Natural killer cell treated with Interleukin-12 subunit alpha and Interleukin-12 subunit beta and Interleukin-15 and Interleukin-18, amount 100 ng/mL, for 72 hours (primary cell): ENCODE results near the gene BTBD18. TPM values are rescaled to one million over a fixed set of nuclear protein-coding genes. Genes with fewer than 3 reads are reported as not detected.

Experiments
- ATAC-seq, 2 donors: fragments of 150-1000 bp; cut with Tn5 transposase in 1 of 2; sonication (Bioruptor Pico), chemical (Tn5 transposase) in 1 of 2; 2 replicates each; pipeline ENCODE4 v1.10.0; 2021
- DNase-seq: peaks from one replicate; pipeline ENCODE4 v3.0.0; 2022; ENCODE audit warnings: low spot score
- H3K27ac Mint-ChIP-seq, 2 donors: 1 replicate in 1 of 2; 2 replicates in 1 of 2; pipeline ENCODE4 v1.8.0; 2022; ENCODE audit warnings: mixed read lengths in 2 of 2, mild to moderate bottlenecking in 1 of 2, moderate library complexity in 1 of 2
- H3K27me3 Mint-ChIP-seq, 2 donors: 1 replicate in 1 of 2; 2 replicates in 1 of 2; pipeline ENCODE4 v1.8.0; 2022; ENCODE audit warnings: mixed read lengths in 2 of 2
- H3K36me3 Mint-ChIP-seq: one replicate; pipeline ENCODE4 v1.8.0; 2022; ENCODE audit warnings: mixed read lengths
- H3K4me1 Mint-ChIP-seq, 2 donors: 1 replicate in 1 of 2; 2 replicates in 1 of 2; pipeline ENCODE4 v1.8.0; 2022; ENCODE audit warnings: low read depth in 2 of 2, mixed read lengths in 2 of 2, mild to moderate bottlenecking in 1 of 2
- H3K4me3 Mint-ChIP-seq: one replicate; pipeline ENCODE4 v1.8.0; 2022; ENCODE audit warnings: mixed read lengths
- H3K9me3 Mint-ChIP-seq: 2 replicates; pipeline ENCODE4 v1.8.0; 2022; ENCODE audit warnings: mixed read lengths
- total RNA-seq, 2 donors: library from RNA; stranded (reverse); gene quantifications; one replicate each; pipeline ENCODE4 v1.2.3, GENCODE V29; 2022

The BTBD18 gene
- total RNA-seq, 2 donors from 2014 or later: not detected

DNA sequence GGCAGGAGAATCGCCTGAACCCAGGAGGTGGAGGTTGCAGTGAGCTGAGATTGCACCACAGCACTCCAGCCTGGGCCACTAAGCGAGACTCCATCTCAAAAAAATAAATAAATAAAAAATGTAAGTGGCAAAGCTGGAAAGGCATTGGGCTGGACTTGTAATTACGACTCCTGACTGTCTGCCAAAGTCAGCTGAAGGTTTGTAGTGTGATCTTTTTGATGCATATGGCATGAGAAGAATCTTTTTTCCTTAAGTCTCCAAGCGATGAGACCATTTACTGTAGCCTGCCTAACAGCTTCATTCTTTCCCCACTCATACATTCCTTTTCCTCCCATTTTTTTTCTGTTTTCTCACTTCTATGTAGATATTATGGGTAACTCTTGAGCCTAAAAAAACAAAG, 34.8 kb upstream of the BTBD18 start:
- DNase-seq (no peak), ATAC-seq (no peak)
- H3K9me3 Mint-ChIP-seq: no peaks in the 10 kb centered on the region
- no peaks in the 10 kb centered on the region for H3K27me3 Mint-ChIP-seq
- H3K27ac Mint-ChIP-seq: no peak overlapping the region
- no peaks in the 10 kb centered on the region for H3K36me3 Mint-ChIP-seq
- peaks cover 5 to 12% of the 10 kb centered on the region in 2 donors for H3K4me1 Mint-ChIP-seq
- no peak overlapping the region for H3K4me3 Mint-ChIP-seq

GRCh38 chr11:57785072-57785471, 33.5 kb upstream of the BTBD18 start:
- no peak overlapping the region for H3K4me3 Mint-ChIP-seq
- DNase-seq: no peak
- no peaks in the 10 kb centered on the region for H3K27me3 Mint-ChIP-seq
- H3K36me3 Mint-ChIP-seq: no peaks in the 10 kb centered on the region
- H3K9me3 Mint-ChIP-seq: no peaks in the 10 kb centered on the region
- no peak for ATAC-seq
- no peak overlapping the region for H3K27ac Mint-ChIP-seq
- H3K4me1 Mint-ChIP-seq: peaks cover 0 to 5% of the 10 kb centered on the region in 2 donors

- no peaks in the 10 kb centered on the region for H3K9me3 Mint-ChIP-seq
- DNase-seq (no peak), ATAC-seq (no peak)
- H3K4me3 Mint-ChIP-seq: no peak overlapping the region
- no peaks in the 10 kb centered on the region for H3K27me3 Mint-ChIP-seq
- no peaks in the 10 kb centered on the region for H3K36me3 Mint-ChIP-seq
- H3K27ac Mint-ChIP-seq: no peak overlapping the region
- peaks cover 0 to 2% of the 10 kb centered on the region in 2 donors for H3K4me1 Mint-ChIP-seq
Measured at GRCh38 chr11:57781529-57781943, 29.9 kb upstream of the BTBD18 start.

- H3K4me1 Mint-ChIP-seq: peaks cover 8 to 16% of the 10 kb centered on the region in 2 donors
- ATAC-seq: no peak
Measured at GRCh38 chr11:57779276-57779675, 27.7 kb upstream of the BTBD18 start.

GRCh38 chr11:57778318-57779037, 26.9 kb upstream of the BTBD18 start:
- no peaks in the 10 kb centered on the region for H3K9me3 Mint-ChIP-seq
- H3K27me3 Mint-ChIP-seq: no peaks in the 10 kb centered on the region
- DNase-seq: no peak
- H3K36me3 Mint-ChIP-seq: no peaks in the 10 kb centered on the region
- H3K4me3 Mint-ChIP-seq: no peak overlapping the region
- H3K27ac Mint-ChIP-seq: peak overlapping the region in 1 of 2 donors; percentile 7
- ATAC-seq: no peak
- peaks cover 8 to 16% of the 10 kb centered on the region in 2 donors for H3K4me1 Mint-ChIP-seq

More at GRCh38 chr11:57779276-57779675, 27.7 kb upstream of the BTBD18 start:
- no peak for DNase-seq
- no peaks in the 10 kb centered on the region for H3K27me3 Mint-ChIP-seq
- H3K27ac Mint-ChIP-seq: no peak overlapping the region
- H3K4me3 Mint-ChIP-seq: no peak overlapping the region
- no peaks in the 10 kb centered on the region for H3K9me3 Mint-ChIP-seq
- no peaks in the 10 kb centered on the region for H3K36me3 Mint-ChIP-seq

DNA sequence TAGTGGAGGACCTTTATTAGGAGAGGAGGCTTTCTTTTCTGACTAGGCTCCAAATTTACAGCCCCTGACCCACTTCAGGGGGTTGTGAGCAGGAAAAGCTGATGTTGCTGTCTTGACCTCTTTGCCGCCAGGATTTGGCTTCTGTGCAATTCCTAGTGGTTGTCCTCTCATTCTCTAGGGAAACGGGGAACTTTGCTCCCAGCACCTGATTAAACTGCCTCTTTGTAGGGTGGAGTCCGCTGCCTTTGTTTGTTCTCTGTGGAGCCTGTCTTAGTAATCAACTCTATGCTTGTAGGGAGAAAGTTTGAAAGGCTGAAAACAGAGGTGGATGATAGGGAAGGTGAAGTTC, 26.3 kb upstream of the BTBD18 start:
- peaks cover 8 to 16% of the 10 kb centered on the region in 2 donors for H3K4me1 Mint-ChIP-seq
- DNase-seq (no peak), ATAC-seq (no peak)
- no peaks in the 10 kb centered on the region for H3K36me3 Mint-ChIP-seq
- H3K27ac Mint-ChIP-seq: peak overlapping the region in 1 of 2 donors; percentile 7
- H3K4me3 Mint-ChIP-seq: no peak overlapping the region
- H3K27me3 Mint-ChIP-seq: no peaks in the 10 kb centered on the region
- no peaks in the 10 kb centered on the region for H3K9me3 Mint-ChIP-seq

DNA sequence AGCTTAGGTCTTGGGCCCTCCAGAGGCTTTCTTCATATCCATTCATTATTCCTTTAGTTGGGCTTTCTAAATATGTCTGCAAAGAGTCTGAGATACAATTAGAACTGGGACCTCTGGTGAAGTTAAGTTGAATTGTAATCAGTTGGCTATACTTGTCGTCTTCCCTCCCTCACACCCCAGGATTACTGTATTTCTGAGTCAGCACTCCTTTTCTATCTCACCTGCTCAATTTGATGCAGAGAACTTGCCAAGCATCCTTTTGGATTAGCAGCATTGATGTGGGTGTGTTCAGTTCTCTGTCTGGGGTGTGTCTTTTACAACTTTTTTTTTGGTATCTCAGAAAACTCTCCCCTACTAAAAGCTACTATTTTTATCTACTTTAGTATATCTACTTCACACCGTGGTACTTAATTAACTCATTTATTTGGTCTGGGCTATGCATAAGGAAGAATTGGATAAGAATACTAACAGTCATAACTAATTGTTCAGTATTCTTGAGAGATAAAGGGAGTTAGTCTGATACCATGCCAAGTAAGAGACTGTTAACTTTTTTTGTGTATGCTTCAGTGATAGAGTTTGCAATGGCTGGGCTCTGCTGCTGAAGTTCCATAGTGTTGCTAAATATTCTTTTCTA, 25.1 kb upstream of the BTBD18 start:
- H3K27me3 Mint-ChIP-seq: no peaks in the 10 kb centered on the region
- peaks cover 8 to 16% of the 10 kb centered on the region in 2 donors for H3K4me1 Mint-ChIP-seq
- no peaks in the 10 kb centered on the region for H3K9me3 Mint-ChIP-seq
- H3K4me3 Mint-ChIP-seq: no peak overlapping the region
- H3K27ac Mint-ChIP-seq: no peak overlapping the region
- no peak for DNase-seq
- no peaks in the 10 kb centered on the region for H3K36me3 Mint-ChIP-seq
- no peak for ATAC-seq

DNA sequence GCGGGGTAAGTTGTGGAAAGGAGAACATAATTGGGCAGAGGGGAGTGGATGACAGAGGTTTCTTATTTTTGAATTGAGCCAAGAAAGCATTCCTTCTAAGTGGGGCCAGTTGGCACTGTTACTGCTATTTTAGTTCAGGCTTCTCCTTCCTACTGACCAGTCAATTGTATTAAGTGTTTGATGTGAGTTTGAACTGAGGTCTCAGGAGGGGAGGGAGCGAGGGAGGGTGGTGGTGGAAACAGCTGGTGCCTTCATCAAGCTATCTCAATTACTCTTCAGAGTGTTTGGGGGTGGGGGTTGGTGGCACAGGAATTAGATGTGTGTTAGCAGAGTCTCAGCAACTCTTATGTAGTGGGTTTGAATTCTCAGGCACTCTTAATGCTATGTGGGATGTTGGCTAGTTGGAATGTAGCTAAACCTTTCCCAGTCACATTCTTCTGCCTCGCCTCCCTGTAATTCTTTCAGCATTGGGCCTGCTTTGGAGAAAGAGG, 24.5 kb upstream of the BTBD18 start:
- Mint-ChIP-seq H3K36me3 (no peaks in the 10 kb centered on the region), H3K9me3 (no peaks in the 10 kb centered on the region), H3K4me3 (no peak overlapping the region), H3K4me1 (peaks cover 8 to 16% of the 10 kb centered on the region in 2 donors), H3K27me3 (no peaks in the 10 kb centered on the region), H3K27ac (no peak overlapping the region)
- DNase-seq (no peak), ATAC-seq (no peak)

GRCh38 chr11:57775491-57775890, 23.9 kb upstream of the BTBD18 start:
- no peaks in the 10 kb centered on the region for H3K27me3 Mint-ChIP-seq
- DNase-seq: no peak
- H3K4me3 Mint-ChIP-seq: no peak overlapping the region
- H3K9me3 Mint-ChIP-seq: no peaks in the 10 kb centered on the region
- no peak for ATAC-seq
- H3K27ac Mint-ChIP-seq: no peak overlapping the region
- no peaks in the 10 kb centered on the region for H3K36me3 Mint-ChIP-seq
- H3K4me1 Mint-ChIP-seq: peaks cover 8 to 16% of the 10 kb centered on the region in 2 donors

DNA sequence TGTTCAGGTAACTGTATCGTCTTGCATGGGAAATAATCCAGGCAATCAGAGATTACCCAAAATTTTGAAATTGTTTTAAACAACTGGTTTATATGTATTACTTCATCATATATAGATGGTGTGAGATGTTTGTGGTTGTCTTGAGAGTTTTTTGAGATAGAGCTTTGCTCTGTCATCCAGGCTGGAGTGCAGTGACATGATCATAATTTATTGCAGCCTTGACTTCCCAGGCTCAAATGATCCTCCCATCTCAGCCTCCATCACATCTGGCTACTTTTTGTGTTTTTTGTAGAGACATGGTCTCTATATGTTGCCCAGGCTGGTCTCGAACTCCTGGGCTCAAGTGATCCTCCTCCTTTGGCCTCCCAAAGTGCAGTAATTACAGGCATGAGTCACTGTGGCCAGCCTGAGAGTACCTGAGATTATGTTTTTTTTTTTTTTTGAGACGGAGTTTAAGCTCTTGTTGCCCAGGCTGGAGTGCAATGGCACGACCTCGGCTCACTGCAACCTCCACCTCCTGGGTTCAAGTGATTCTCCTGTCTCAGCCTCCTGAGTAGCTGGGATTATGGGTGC, 21.5 kb upstream of the BTBD18 start:
- ATAC-seq (no peak), DNase-seq (no peak)
- H3K4me3 Mint-ChIP-seq: no peak overlapping the region
- no peaks in the 10 kb centered on the region for H3K9me3 Mint-ChIP-seq
- no peak overlapping the region for H3K27ac Mint-ChIP-seq
- no peaks in the 10 kb centered on the region for H3K27me3 Mint-ChIP-seq
- no peaks in the 10 kb centered on the region for H3K36me3 Mint-ChIP-seq
- peaks cover 8 to 16% of the 10 kb centered on the region in 2 donors for H3K4me1 Mint-ChIP-seq

DNA sequence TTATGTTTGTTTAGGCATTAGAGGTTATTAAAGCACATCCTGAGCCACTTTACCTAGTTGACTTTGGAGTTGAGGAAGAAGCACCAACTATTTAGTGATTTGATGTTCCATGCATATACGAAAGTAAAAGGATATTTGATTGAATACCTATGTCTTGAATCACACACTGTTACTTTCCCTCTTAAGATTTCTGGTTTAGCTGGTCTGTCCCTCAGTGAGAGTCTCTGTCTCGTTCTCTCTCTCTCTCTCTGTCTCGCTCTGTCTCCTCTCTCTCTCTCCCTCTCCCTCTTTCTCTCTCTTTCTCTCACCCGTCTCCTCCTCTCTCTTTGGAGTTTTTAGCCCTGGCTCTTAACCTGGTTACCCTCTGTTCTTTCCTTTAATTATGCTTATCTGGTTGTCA, 20.9 kb upstream of the BTBD18 start:
- Mint-ChIP-seq H3K36me3 (no peaks in the 10 kb centered on the region), H3K4me3 (no peak overlapping the region), H3K27ac (no peak overlapping the region), H3K27me3 (no peaks in the 10 kb centered on the region), H3K4me1 (peaks cover 8 to 16% of the 10 kb centered on the region in 2 donors), H3K9me3 (no peaks in the 10 kb centered on the region)
- DNase-seq (no peak), ATAC-seq (no peak)

DNA sequence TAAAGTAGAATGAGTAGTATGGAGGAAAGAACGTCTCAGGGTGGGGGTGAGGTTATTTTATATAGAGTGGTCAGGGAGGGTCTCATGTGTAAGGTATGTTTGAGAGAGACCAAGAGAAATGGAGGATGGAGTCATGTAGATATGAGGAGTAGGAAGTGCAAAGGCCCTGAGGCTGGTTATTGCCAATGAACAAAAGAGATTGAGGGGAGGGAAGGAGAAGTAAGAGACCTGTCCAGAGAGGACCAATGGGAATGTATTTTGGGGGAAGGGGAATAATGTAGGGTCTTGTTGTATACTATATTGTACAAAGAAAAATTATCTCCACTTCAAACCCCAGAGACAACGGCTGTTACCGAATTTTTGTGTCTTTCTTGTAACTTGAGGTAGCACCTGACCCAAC, 19.7 kb upstream of the BTBD18 start:
- no peak for DNase-seq
- Mint-ChIP-seq H3K27me3 (no peaks in the 10 kb centered on the region), H3K9me3 (no peaks in the 10 kb centered on the region), H3K36me3 (no peaks in the 10 kb centered on the region), H3K4me1 (peaks cover 8 to 13% of the 10 kb centered on the region in 2 donors), H3K4me3 (no peak overlapping the region), H3K27ac (no peak overlapping the region)
- ATAC-seq: no peak

GRCh38 chr11:57770793-57771192, 19.2 kb upstream of the BTBD18 start:
- H3K27ac Mint-ChIP-seq: no peak overlapping the region
- no peaks in the 10 kb centered on the region for H3K36me3 Mint-ChIP-seq
- peaks cover 8 to 9% of the 10 kb centered on the region in 2 donors for H3K4me1 Mint-ChIP-seq
- no peaks in the 10 kb centered on the region for H3K27me3 Mint-ChIP-seq
- H3K9me3 Mint-ChIP-seq: no peaks in the 10 kb centered on the region
- DNase-seq (no peak), ATAC-seq (no peak)
- no peak overlapping the region for H3K4me3 Mint-ChIP-seq

DNA sequence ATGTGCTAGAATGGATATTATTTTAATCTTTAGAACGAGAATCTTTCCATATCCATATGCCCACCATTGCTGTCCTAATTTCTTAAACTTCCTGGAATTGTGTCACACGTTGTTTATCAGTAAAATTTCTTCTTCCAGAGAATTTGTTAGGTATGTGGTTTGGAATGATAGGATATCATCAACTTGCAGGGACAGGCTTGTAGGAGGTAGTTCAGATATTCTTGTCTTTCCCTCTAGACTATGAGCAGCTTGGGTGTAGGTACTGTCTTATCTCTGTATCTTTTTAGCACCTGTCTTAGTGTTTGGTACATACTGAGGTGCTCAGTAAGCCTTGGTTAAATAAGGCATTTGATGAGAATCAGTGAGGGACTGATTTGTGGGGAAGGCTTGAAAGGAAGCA, 13.4 kb upstream of the BTBD18 start:
- H3K27ac Mint-ChIP-seq: no peak overlapping the region
- peaks cover 5% of the 10 kb centered on the region in 2 donors for H3K4me1 Mint-ChIP-seq
- peaks cover 5 to 15% of the 10 kb centered on the region in 2 donors for H3K27me3 Mint-ChIP-seq
- DNase-seq (no peak), ATAC-seq (no peak)
- no peak overlapping the region for H3K4me3 Mint-ChIP-seq
- H3K9me3 Mint-ChIP-seq: no peaks in the 10 kb centered on the region
- no peaks in the 10 kb centered on the region for H3K36me3 Mint-ChIP-seq
